Activated naive CD8-positive, alpha-beta T cell treated with anti-CD3 and anti-CD28 coated beads for 36 hours (primary cell): ENCODE measurements around the gene APOBR. TPM values are rescaled to one million over a fixed set of nuclear protein-coding genes. Genes with fewer than 3 reads are reported as not detected.
"Not testable (repeated sequence)": the region's sequence is repeated elsewhere in the genome, so short reads cannot be mapped to it uniquely, and the experiment has no call there.

Source experiments
- DNase-seq: peaks from one replicate; pipeline ENCODE4 v3.0.0; 2021
- H3K27ac Mint-ChIP-seq: one replicate; pipeline ENCODE4 v1.8.0; 2022; ENCODE audit warnings: mild to moderate bottlenecking, moderate library complexity, mixed read lengths
- H3K27me3 Mint-ChIP-seq: one replicate; pipeline ENCODE4 v1.8.0; 2022; ENCODE audit warnings: mild to moderate bottlenecking, mixed read lengths
- H3K36me3 Mint-ChIP-seq: one replicate; pipeline ENCODE4 v1.8.0; 2021; ENCODE audit warnings: mild to moderate bottlenecking, mixed read lengths
- H3K4me1 Mint-ChIP-seq: one replicate; pipeline ENCODE4 v1.8.0; 2021; ENCODE audit warnings: mixed read lengths
- H3K4me3 Mint-ChIP-seq: one replicate; pipeline ENCODE4 v1.8.0; 2022; ENCODE audit warnings: mild to moderate bottlenecking, moderate library complexity, mixed read lengths
- H3K9me3 Mint-ChIP-seq: one replicate; pipeline ENCODE4 v1.8.0; 2022; ENCODE audit warnings: mixed read lengths
- total RNA-seq, 2 experiments: library from RNA; stranded (reverse); gene quantifications; one replicate each; pipeline ENCODE4 v1.2.3, GENCODE V29; 2021

APOBR gene
- 1 to 10 TPM; 5.4 to 5.5 TPM for total RNA-seq

GRCh38 chr16:28494121-28494851 is at the start of gene APOBR:
Gene APOBR, plus strand, starts transcription at chr16:28494643. Its CDS starts 39 bp downstream, at chr16:28494682.
- Mint-ChIP-seq H3K27me3 (no peaks in the 10 kb centered on the region), H3K4me1 (peaks cover 40% of the 10 kb centered on the region), H3K9me3 (no peaks in the 10 kb centered on the region), H3K27ac (peak within 1 kb of the TSS; percentile 98), H3K4me3 (peak within 1 kb of the TSS; percentile 93), H3K36me3 (peaks cover 5% of the 10 kb centered on the region)
- peak; percentile 88 for DNase-seq

- not testable (repeated sequence) for H3K4me1 Mint-ChIP-seq, H3K4me3 Mint-ChIP-seq, H3K27ac Mint-ChIP-seq, H3K36me3 Mint-ChIP-seq, H3K27me3 Mint-ChIP-seq, DNase-seq, H3K9me3 Mint-ChIP-seq
Measured at GRCh38 chr16:28446388-28446787, 48.1 kb upstream of the APOBR start.

GRCh38 chr16:28447081-28447480 is 47.4 kb upstream of the APOBR start:
- not testable (repeated sequence) for H3K27me3 Mint-ChIP-seq, H3K9me3 Mint-ChIP-seq, DNase-seq, H3K36me3 Mint-ChIP-seq, H3K4me1 Mint-ChIP-seq, H3K27ac Mint-ChIP-seq, H3K4me3 Mint-ChIP-seq

- Mint-ChIP-seq H3K36me3 (peaks cover 18% of the 10 kb centered on the region), H3K4me3 (no peak overlapping the region), H3K4me1 (peaks cover 10% of the 10 kb centered on the region), H3K27ac (no peak overlapping the region), H3K27me3 (no peaks in the 10 kb centered on the region), H3K9me3 (no peaks in the 10 kb centered on the region)
- DNase-seq = no peak
Measured at GRCh38 chr16:28473714-28474265, 20.7 kb upstream of the APOBR start.

GRCh38 chr16:28475221-28475620 is 19.2 kb upstream of the APOBR start:
- Mint-ChIP-seq H3K27ac (no peak overlapping the region), H3K9me3 (no peaks in the 10 kb centered on the region), H3K4me3 (no peak overlapping the region), H3K36me3 (peaks cover 18% of the 10 kb centered on the region), H3K4me1 (peaks cover 10% of the 10 kb centered on the region), H3K27me3 (no peaks in the 10 kb centered on the region)
- DNase-seq = no peak

GRCh38 chr16:28477311-28477920 is 17.0 kb upstream of the APOBR start:
- H3K36me3 Mint-ChIP-seq = peaks cover 22% of the 10 kb centered on the region
- DNase-seq = no peak
- no peaks in the 10 kb centered on the region for H3K9me3 Mint-ChIP-seq
- no peak overlapping the region for H3K27ac Mint-ChIP-seq
- H3K4me1 Mint-ChIP-seq = peaks cover 10% of the 10 kb centered on the region
- no peak overlapping the region for H3K4me3 Mint-ChIP-seq
- no peaks in the 10 kb centered on the region for H3K27me3 Mint-ChIP-seq

GRCh38 chr16:28478506-28479180 is 15.8 kb upstream of the APOBR start:
- Mint-ChIP-seq H3K4me3 (no peak overlapping the region), H3K4me1 (peaks cover 6% of the 10 kb centered on the region), H3K9me3 (no peaks in the 10 kb centered on the region), H3K27ac (no peak overlapping the region), H3K36me3 (peaks cover 19% of the 10 kb centered on the region), H3K27me3 (no peaks in the 10 kb centered on the region)
- DNase-seq = no peak

GRCh38 chr16:28482026-28482425 is 12.4 kb upstream of the APOBR start:
- no peaks in the 10 kb centered on the region for H3K27me3 Mint-ChIP-seq
- no peaks in the 10 kb centered on the region for H3K9me3 Mint-ChIP-seq
- no peak overlapping the region for H3K4me3 Mint-ChIP-seq
- peaks cover 11% of the 10 kb centered on the region for H3K36me3 Mint-ChIP-seq
- DNase-seq = no peak
- no peak overlapping the region for H3K27ac Mint-ChIP-seq
- H3K4me1 Mint-ChIP-seq = peaks cover under 1% of the 10 kb centered on the region

- H3K9me3 Mint-ChIP-seq, H3K4me1 Mint-ChIP-seq, H3K4me3 Mint-ChIP-seq, DNase-seq, H3K27me3 Mint-ChIP-seq, H3K36me3 Mint-ChIP-seq: not testable (repeated sequence)
- peak overlapping the region; percentile 51 for H3K27ac Mint-ChIP-seq
Measured at GRCh38 chr16:28483361-28483760, 11.1 kb upstream of the APOBR start.

GRCh38 chr16:28486266-28486665 is 8.2 kb upstream of the APOBR start:
- DNase-seq = no peak
- Mint-ChIP-seq H3K4me1 (peaks cover 16% of the 10 kb centered on the region), H3K27ac (no peak overlapping the region), H3K4me3 (no peak overlapping the region), H3K36me3 (peaks cover 19% of the 10 kb centered on the region), H3K9me3 (no peaks in the 10 kb centered on the region), H3K27me3 (no peaks in the 10 kb centered on the region)

GRCh38 chr16:28491230-28491969 is 3.0 kb upstream of the APOBR start:
- Mint-ChIP-seq H3K27me3 (no peaks in the 10 kb centered on the region), H3K27ac (peak overlapping the region; percentile 100), H3K9me3 (no peaks in the 10 kb centered on the region), H3K36me3 (peaks cover 16% of the 10 kb centered on the region), H3K4me1 (peaks cover 50% of the 10 kb centered on the region), H3K4me3 (peak overlapping the region; percentile 93)
- no peak for DNase-seq

- H3K36me3 Mint-ChIP-seq = peaks cover 13% of the 10 kb centered on the region
- H3K4me1 Mint-ChIP-seq = peaks cover 52% of the 10 kb centered on the region
- peak; percentile 87 for DNase-seq
- H3K4me3 Mint-ChIP-seq = peak within 1 kb of the TSS; percentile 93
- peak within 1 kb of the TSS; percentile 100 for H3K27ac Mint-ChIP-seq
- no peaks in the 10 kb centered on the region for H3K9me3 Mint-ChIP-seq
- H3K27me3 Mint-ChIP-seq = no peaks in the 10 kb centered on the region
Measured at GRCh38 chr16:28491970-28492474, 2.4 kb upstream of the APOBR start, which contains the start of gene CLN3. Gene CLN3, minus strand, starts transcription at chr16:28492074. Its CDS starts 315 bp downstream, at chr16:28491759.

GRCh38 chr16:28492511-28492910 is 1.9 kb upstream of the APOBR start:
- Mint-ChIP-seq H3K27ac (peak overlapping the region; percentile 100), H3K4me1 (peaks cover 49% of the 10 kb centered on the region)

GRCh38 chr16:28495098-28495793 is 803 bp downstream of the APOBR start:
- no peak for DNase-seq
- peak overlapping the region; percentile 93 for H3K4me3 Mint-ChIP-seq
- H3K36me3 Mint-ChIP-seq = peaks cover 2% of the 10 kb centered on the region
- peaks cover 37% of the 10 kb centered on the region for H3K4me1 Mint-ChIP-seq
- peak overlapping the region; percentile 98 for H3K27ac Mint-ChIP-seq
- no peaks in the 10 kb centered on the region for H3K27me3 Mint-ChIP-seq
- H3K9me3 Mint-ChIP-seq = no peaks in the 10 kb centered on the region

More at GRCh38 chr16:28492511-28492910, 1.9 kb upstream of the APOBR start:
- Mint-ChIP-seq H3K9me3 (no peaks in the 10 kb centered on the region), H3K4me3 (peak overlapping the region; percentile 93), H3K27me3 (no peaks in the 10 kb centered on the region), H3K36me3 (peaks cover 13% of the 10 kb centered on the region)
- no peak for DNase-seq
